Loucy (cell line): ENCODE data around the gene CLDN16.

Experiments
- EZH2phosphoT487 ChIP-seq: fragments of 200-600 bp; IDR thresholded peaks from 2 replicates; pipeline ENCODE4 v1.6.1; 2018; ENCODE audit warnings: antibody characterized with exemption, mild to moderate bottlenecking, moderate library complexity, borderline replicate concordance
- TF ChIP-seq, protein P1 (sequence below): fragments of 200-600 bp; sonication (generic); conservative IDR thresholded peaks from 2 replicates; pipeline ENCODE4 v1.5.1; 2014; ENCODE audit warnings: mild to moderate bottlenecking, antibody characterized with exemption, low read length

DNA sequence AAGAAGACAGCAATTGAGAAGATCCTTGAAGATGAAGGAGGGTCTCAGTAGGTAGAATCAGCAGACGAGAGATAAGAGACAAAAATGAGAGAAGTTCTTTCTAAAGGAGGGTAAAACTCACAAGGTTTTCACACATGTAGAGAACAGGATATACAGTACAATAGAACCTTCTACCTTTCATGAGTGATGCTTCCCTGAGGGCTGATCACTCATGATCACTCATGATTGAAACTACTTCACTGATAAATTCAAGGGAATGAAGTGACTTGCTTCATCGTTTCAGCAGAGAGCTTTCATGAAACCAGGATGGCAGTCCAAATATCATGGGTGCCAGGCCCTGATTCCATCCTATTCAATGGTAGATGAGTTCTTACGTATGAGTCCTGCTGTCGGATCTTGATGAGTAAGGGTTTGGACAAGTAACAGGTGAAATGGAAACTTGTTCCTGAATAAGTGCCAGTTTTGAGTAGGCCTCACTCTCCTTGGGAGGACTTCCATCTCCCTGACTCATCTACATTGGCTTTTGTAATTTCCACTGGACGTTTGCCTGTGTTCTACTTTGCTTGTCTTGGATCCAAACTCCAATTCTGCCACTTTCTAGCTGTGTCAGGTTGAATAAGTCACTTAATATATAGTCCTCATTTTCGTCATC, 9.6 kb upstream of the CLDN16 start:
- TF ChIP-seq, protein P1, sequence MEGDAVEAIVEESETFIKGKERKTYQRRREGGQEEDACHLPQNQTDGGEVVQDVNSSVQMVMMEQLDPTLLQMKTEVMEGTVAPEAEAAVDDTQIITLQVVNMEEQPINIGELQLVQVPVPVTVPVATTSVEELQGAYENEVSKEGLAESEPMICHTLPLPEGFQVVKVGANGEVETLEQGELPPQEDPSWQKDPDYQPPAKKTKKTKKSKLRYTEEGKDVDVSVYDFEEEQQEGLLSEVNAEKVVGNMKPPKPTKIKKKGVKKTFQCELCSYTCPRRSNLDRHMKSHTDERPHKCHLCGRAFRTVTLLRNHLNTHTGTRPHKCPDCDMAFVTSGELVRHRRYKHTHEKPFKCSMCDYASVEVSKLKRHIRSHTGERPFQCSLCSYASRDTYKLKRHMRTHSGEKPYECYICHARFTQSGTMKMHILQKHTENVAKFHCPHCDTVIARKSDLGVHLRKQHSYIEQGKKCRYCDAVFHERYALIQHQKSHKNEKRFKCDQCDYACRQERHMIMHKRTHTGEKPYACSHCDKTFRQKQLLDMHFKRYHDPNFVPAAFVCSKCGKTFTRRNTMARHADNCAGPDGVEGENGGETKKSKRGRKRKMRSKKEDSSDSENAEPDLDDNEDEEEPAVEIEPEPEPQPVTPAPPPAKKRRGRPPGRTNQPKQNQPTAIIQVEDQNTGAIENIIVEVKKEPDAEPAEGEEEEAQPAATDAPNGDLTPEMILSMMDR: no peak
- TF ChIP-seq EZH2phosphoT487: no peak
